HepG2 (cell line): ENCODE data around the gene GTF2A1. TPM values are rescaled to one million over a fixed set of nuclear protein-coding genes. Genes with fewer than 3 reads are reported as not detected.

ENCODE experiments used
- CREB1 ChIP-seq, 2 experiments: fragments of 450-650 bp in 1 of 2; IDR thresholded peaks; 2 replicates each; pipeline ENCODE4 v1.6.1; 2016 to 2017; ENCODE audit warnings: control low read depth in 1 of 2, mild to moderate bottlenecking in 1 of 2, missing compliant biosample characterization in 1 of 2, missing genetic modification characterization in 1 of 2
- IKZF4 ChIP-seq: sonication (generic); formaldehyde crosslinking; IDR thresholded peaks from 2 replicates; pipeline ENCODE4 v1.5.1; 2020; ENCODE audit warnings: borderline replicate concordance, mild to moderate bottlenecking, low read depth, missing genetic modification reagents; ENCODE audit errors: not compliant biosample characterization
- KLF16 ChIP-seq, 2 experiments: sonication (generic) in 1 of 2; formaldehyde crosslinking in 1 of 2; IDR thresholded peaks; 2 replicates each; pipeline versions ENCODE4 v1.6.1 to v1.8.0; 2016 to 2023; ENCODE audit warnings: missing genetic modification reagents in 2 of 2, missing compliant biosample characterization in 1 of 2
- PPARG ChIP-seq: conservative IDR thresholded peaks from 2 replicates; pipeline ENCODE4 v1.6.1; 2016; ENCODE audit warnings: missing biosample characterization, missing genetic modification reagents
- RFX5 ChIP-seq: IDR thresholded peaks from 2 replicates; pipeline ENCODE4 v1.6.1; 2011; ENCODE audit warnings: low read depth, low read length, improper control_type of control experiment
- SAP130 ChIP-seq: IDR thresholded peaks from 2 replicates; pipeline ENCODE4 v1.6.1; 2016; ENCODE audit warnings: low read depth
- SATB2 ChIP-seq: sonication (generic); formaldehyde crosslinking; IDR thresholded peaks from 2 replicates; pipeline ENCODE4 v1.5.0; 2020; ENCODE audit warnings: missing genetic modification reagents
- SETDB1 ChIP-seq: sonication (generic); formaldehyde crosslinking; IDR thresholded peaks from 2 replicates; pipeline ENCODE4 v1.5.1; 2020; ENCODE audit warnings: missing genetic modification reagents, mild to moderate bottlenecking, borderline replicate concordance
- STAG1 ChIP-seq: sonication (generic); formaldehyde crosslinking; IDR thresholded peaks from 2 replicates; pipeline ENCODE4 v1.4.0; 2020; ENCODE audit warnings: missing genetic modification reagents
- WIZ ChIP-seq: sonication (generic); formaldehyde crosslinking; IDR thresholded peaks from 2 replicates; pipeline ENCODE4 v1.5.1; 2020; ENCODE audit warnings: mild to moderate bottlenecking, missing genetic modification reagents
- YEATS4 ChIP-seq: sonication (generic); formaldehyde crosslinking; IDR thresholded peaks from 2 replicates; pipeline ENCODE4 v1.4.0; 2020; ENCODE audit warnings: missing genetic modification reagents, borderline replicate concordance
- ZFP36 ChIP-seq: fragments of 150-350 bp; IDR thresholded peaks from 2 replicates; pipeline ENCODE4 v1.6.1; 2018; ENCODE audit warnings: borderline replicate concordance, low read length, low read depth; ENCODE audit not compliant: partially characterized antibody
- ZNF18 ChIP-seq: sonication (generic); formaldehyde crosslinking; IDR thresholded peaks from 2 replicates; pipeline ENCODE4 v1.8.0; 2022; ENCODE audit warnings: mild to moderate bottlenecking, missing genetic modification reagents; ENCODE audit not compliant: insufficient replicate concordance
- ZNF275 ChIP-seq: sonication (generic); formaldehyde crosslinking; IDR thresholded peaks from 2 replicates; pipeline ENCODE4 v1.8.0; 2022; ENCODE audit warnings: missing genetic modification reagents, mild to moderate bottlenecking, inconsistent platforms, borderline replicate concordance
- ZNF687 ChIP-seq: sonication (generic); formaldehyde crosslinking; IDR thresholded peaks from 2 replicates; pipeline ENCODE4 v1.5.1; 2020; ENCODE audit warnings: mild to moderate bottlenecking, missing genetic modification reagents, moderate library complexity
- ZNF768 ChIP-seq: sonication (generic); formaldehyde crosslinking; IDR thresholded peaks from 2 replicates; pipeline ENCODE4 v1.4.0; 2020; ENCODE audit warnings: missing genetic modification reagents
- polyA plus RNA-seq, 8 experiments: library from polyadenylated mRNA; depleted of rRNA in 3 of 8; stranded (reverse) in 7 of 8; unstranded in 1 of 8; fragments of >200 nt; fragmentation: Illumina TruSeq in 4 of 8; extraction: Trizol in 4 of 8; gene quantifications; 2 replicates each; pipeline versions ENCODE4 v1.2.1 to v1.2.3, GENCODE V29; 2011 to 2016; ENCODE audit warnings: low read depth in 4 of 8, missing spikeins in 1 of 8, mixed read lengths in 1 of 8; ENCODE audit not compliant: insufficient read depth in 1 of 8
- total RNA-seq, 5 experiments: library from RNA; depleted of rRNA; stranded (reverse); fragments of >200 nt; fragmentation: Illumina TruSeq; extraction: Trizol; gene quantifications; 2 replicates each; pipeline ENCODE4 v1.2.3, GENCODE V29; 2016; ENCODE audit warnings: low read depth in 1 of 5
- TF ChIP-seq, protein P1 (sequence below): sonication (generic); formaldehyde crosslinking; IDR thresholded peaks from 2 replicates; pipeline ENCODE4 v1.5.0; 2020; ENCODE audit warnings: mild to moderate bottlenecking, missing genetic modification reagents, moderate library complexity
- TF ChIP-seq, protein P2 (sequence below): sonication (generic); formaldehyde crosslinking; IDR thresholded peaks from 2 replicates; pipeline ENCODE4 v1.8.0; 2022; ENCODE audit warnings: mild to moderate bottlenecking, missing genetic modification reagents, moderate library complexity

Gene GTF2A1
- total and polyA plus RNA-seq, 2 of the 13 experiments (the other 11 are each of a cell fraction or from before 2014, with no cell fraction given): 14.9 to 17.5 TPM

GRCh38 chr14:81269100-81269978, 48.6 kb upstream of the GTF2A1 start (continued):
- TF ChIP-seq ZNF275 (CRISPR knock-in tag) (no peak), SATB2 (no peak), SAP130 (CRISPR knock-in tag) (0 out of 2 replicates have a peak, but pooled peaks have one; percentile 23), ZNF687 (no peak), STAG1 (CRISPR knock-in tag) (peak; percentile 90), IKZF4 (CRISPR knock-in tag) (no peak), ZNF18 (CRISPR knock-in tag) (no peak), CREB1 (IDR thresholded peaks at IDR 0.05) (no peak), CREB1 (CRISPR knock-in tag; IDR thresholded peaks at IDR 0.05) (no peak), RFX5 (no peak), KLF16 (CRISPR knock-in tag; IDR thresholded peaks at IDR 0.05) (0 out of 4 replicates have a peak, but pooled peaks of 1 of the 2 experiments have one; percentile 19), PPARG (CRISPR knock-in tag) (0 out of 2 replicates have a peak, but pooled peaks have one; percentile 14), WIZ (CRISPR knock-in tag) (no peak), YEATS4 (CRISPR knock-in tag) (no peak), SETDB1 (CRISPR knock-in tag) (no peak), ZNF768 (no peak), ZFP36 (no peak)
- TF ChIP-seq, protein P1, sequence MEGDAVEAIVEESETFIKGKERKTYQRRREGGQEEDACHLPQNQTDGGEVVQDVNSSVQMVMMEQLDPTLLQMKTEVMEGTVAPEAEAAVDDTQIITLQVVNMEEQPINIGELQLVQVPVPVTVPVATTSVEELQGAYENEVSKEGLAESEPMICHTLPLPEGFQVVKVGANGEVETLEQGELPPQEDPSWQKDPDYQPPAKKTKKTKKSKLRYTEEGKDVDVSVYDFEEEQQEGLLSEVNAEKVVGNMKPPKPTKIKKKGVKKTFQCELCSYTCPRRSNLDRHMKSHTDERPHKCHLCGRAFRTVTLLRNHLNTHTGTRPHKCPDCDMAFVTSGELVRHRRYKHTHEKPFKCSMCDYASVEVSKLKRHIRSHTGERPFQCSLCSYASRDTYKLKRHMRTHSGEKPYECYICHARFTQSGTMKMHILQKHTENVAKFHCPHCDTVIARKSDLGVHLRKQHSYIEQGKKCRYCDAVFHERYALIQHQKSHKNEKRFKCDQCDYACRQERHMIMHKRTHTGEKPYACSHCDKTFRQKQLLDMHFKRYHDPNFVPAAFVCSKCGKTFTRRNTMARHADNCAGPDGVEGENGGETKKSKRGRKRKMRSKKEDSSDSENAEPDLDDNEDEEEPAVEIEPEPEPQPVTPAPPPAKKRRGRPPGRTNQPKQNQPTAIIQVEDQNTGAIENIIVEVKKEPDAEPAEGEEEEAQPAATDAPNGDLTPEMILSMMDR (CRISPR knock-in tag): peak; percentile 83
- TF ChIP-seq, protein P2, sequence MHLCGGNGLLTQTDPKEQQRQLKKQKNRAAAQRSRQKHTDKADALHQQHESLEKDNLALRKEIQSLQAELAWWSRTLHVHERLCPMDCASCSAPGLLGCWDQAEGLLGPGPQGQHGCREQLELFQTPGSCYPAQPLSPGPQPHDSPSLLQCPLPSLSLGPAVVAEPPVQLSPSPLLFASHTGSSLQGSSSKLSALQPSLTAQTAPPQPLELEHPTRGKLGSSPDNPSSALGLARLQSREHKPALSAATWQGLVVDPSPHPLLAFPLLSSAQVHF (CRISPR knock-in tag): no peak
